Motor neuron (in vitro differentiated cells): ENCODE measurements around the gene OTOG. TPM values are rescaled to one million over a fixed set of nuclear protein-coding genes. Genes with fewer than 3 reads are reported as not detected.

Source experiments
- ATAC-seq, 8 experiments: fragments of 200-7000 bp; cut with Tn5 transposase; replicated peaks in 6 of 8; 2 replicates each; pipeline ENCODE4 v1.8.0; 2021; ENCODE audit warnings: mild to moderate bottlenecking in 8 of 8, moderate library complexity in 8 of 8
- H3K27ac ChIP-seq, 2 donors: fragments of 250-450 bp; sonication (Bioruptor Pico); 2 replicates each; pipeline ENCODE4 v1.9.0; 2021; ENCODE audit warnings: antibody characterized with exemption in 2 of 2, mild to moderate bottlenecking in 2 of 2, moderate library complexity in 1 of 2
- H3K4me1 ChIP-seq, 2 donors: fragments of 250-450 bp; sonication (Bioruptor Pico); replicated peaks in 1 of 2; 2 replicates each; pipeline ENCODE4 v1.6.1; 2021; ENCODE audit warnings: antibody characterized with exemption in 2 of 2, mild to moderate bottlenecking in 2 of 2, moderate library complexity in 1 of 2
- H3K4me3 ChIP-seq, 5 donors: fragments of 250-450 bp; sonication (Bioruptor Pico); 2 replicates each; pipeline ENCODE4 v1.9.0; 2021; ENCODE audit warnings: antibody characterized with exemption in 5 of 5, mild to moderate bottlenecking in 5 of 5, moderate library complexity in 4 of 5
- WGBS, 10 experiments: fragments of 450-650 bp; shearing (Covaris generic); methylation state at CpG; one replicate each; pipeline ENCODE4 v1.0.0; 2022; 5-methylcytosine and 5-hydroxymethylcytosine counted together
- in situ Hi-C, 9 experiments: fragments of 400-800 bp; cut with MboI; loops; one replicate each; pipeline ENCODE4 v1.15.0; 2021; ENCODE audit warnings: low sequenced_read_pairs in 9 of 9, low pct_unique_long_range_greater_than_20kb in 2 of 9; ENCODE audit not compliant: unreplicated experiment in 9 of 9
- total RNA-seq, 8 experiments: library from RNA; unstranded; fragments of 300-600 nt; gene quantifications; 2 replicates each; pipeline versions ENCODE4 v1.2.3 to v1.2.4, GENCODE V29; 2022

Gene OTOG
- total RNA-seq, 8 experiments from 2014 or later, result 0.09 to 0.49 (median 0.14) TPM; not detected in 2

GRCh38 chr11:17599460-17599925 lies 52.4 kb downstream of the OTOG start:
- in situ Hi-C loops, result loop anchor here in 4 of 9 experiments (5.0 to 25.0 kb wide), 2 partner anchors 383 to 388 kb away; no protein-coding TSS in a partner anchor
- whole genome bisulfite sequencing, 10 experiments, result 3 to 65% (median 20%) methylated on average over 2 to 9 of the region's 10 CpGs; no CpG with 5 or more reads in 3 of the 10 experiments
- Histone ChIP-seq H3K27ac (no peak overlapping the region), H3K4me3 (no peak overlapping the region), H3K4me1 (peaks cover 0 to 8% of the 10 kb centered on the region in 2 donors)
- ATAC-seq, result peak in 3 of 8 experiments; percentile 18 to 22 (median 20)

- H3K4me1 ChIP-seq, result peaks cover 0 to 8% of the 10 kb centered on the region in 2 donors
- no peak overlapping the region for H3K4me3 ChIP-seq
- in situ Hi-C loops, result loop anchor here in 2 of 9 experiments (10.0 to 25.0 kb wide), 3 partner anchors 88 to 374 kb away; no protein-coding TSS in a partner anchor
- WGBS, 10 experiments, result 58 to 100% (median 65%) methylated on average over 1 to 14 of the region's 16 CpGs; no CpG with 5 or more reads in 3 of the 10 experiments
- H3K27ac ChIP-seq, result no peak overlapping the region
- ATAC-seq, result no peak
These were observed 53.5 kb downstream of the OTOG start for GRCh38 chr11:17600316-17601255.

DNA sequence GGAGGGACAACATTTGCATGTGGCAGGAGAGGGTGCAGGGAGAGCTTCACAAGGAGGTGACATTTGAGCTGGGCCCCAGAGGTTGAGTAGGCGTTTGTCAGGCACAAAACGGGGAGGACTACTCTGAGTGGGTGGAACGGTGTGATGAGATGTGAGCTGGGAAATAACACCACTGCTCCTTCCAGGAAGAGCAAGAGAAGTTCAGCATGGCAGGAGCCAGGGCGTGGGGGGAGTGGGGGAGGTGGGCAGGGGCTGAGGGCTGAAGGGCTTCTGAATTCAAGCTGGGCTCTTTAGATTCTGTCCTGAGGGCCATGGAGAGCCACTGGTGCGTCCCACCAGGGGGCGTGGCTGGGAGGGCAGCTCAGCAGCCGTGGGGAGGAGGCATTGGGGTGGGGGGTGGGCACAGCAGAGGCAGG lies 54.2 kb downstream of the OTOG start:
- WGBS, 10 experiments, result 40 to 67% (median 50%) methylated on average over 1 to 4 of the region's 7 CpGs; no CpG with 5 or more reads in 7 of the 10 experiments
- Histone ChIP-seq H3K4me1 (peaks cover 0 to 8% of the 10 kb centered on the region in 2 donors), H3K27ac (no peak overlapping the region), H3K4me3 (no peak overlapping the region)
- in situ Hi-C loops, result loop anchor here in 2 of 9 experiments (10.0 to 25.0 kb wide), 3 partner anchors 89 to 374 kb away; no protein-coding TSS in a partner anchor
- ATAC-seq, result peak in 2 of 8 experiments; percentile 39 to 46

GRCh38 chr11:17601676-17602075 lies 54.6 kb downstream of the OTOG start:
- Histone ChIP-seq H3K4me1 (peaks cover 0 to 8% of the 10 kb centered on the region in 2 donors), H3K4me3 (no peak overlapping the region), H3K27ac (no peak overlapping the region)
- in situ Hi-C loops, result loop anchor here in 2 of 9 experiments (10.0 to 25.0 kb wide), 3 partner anchors 89 to 373 kb away; no protein-coding TSS in a partner anchor
- ATAC-seq, result peak in 1 of 8 experiments; percentile 7
- WGBS, 10 experiments, result 0 to 100% (median 70%) methylated on average over 1 to 2 of the region's 4 CpGs; no CpG with 5 or more reads in 7 of the 10 experiments

DNA sequence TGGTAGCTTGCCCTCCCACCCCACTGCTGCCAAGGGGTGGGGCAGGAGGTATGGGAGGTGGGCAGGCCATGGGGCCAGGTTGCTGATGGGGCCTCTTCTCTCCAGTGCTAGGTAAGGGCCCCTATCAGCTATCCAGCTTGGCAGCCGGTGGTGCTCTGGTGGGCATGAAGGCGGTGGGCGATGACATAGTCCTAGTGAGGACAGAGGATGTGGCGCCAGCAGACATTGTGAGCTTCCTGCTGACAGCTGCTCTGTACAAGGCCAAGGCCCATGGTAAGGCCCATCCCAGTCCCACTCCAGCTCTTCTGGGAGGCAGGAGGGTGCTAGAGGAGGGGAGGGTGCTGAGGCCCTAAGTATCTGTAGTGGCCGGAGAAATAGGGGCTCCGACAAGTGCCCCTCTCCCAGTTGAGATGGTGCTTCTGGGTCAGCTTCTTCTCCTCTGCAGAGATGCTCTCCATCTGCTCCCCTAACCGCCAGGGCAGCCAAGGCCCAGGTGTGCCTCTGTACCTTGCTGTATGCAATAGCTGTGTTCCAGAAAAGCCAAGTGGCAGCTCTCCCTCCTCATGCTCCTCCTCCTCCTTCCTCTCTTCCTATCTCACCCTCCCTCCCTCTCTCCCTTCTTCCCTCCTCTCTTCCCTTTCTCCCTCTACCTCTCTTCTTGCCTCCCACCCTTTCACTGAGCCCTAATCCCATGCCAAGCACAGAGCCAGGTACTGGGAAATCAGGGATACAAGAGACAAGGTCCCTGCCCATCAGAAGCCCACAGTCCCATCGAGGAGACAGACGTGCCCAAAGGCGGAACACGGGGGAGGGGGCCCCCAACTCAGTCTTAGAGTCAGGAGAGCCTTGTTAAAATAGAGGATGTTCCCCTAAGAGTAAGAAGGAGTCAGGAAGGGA lies 55.3 kb downstream of the OTOG start:
- in situ Hi-C loops, result loop anchor here in 2 of 9 experiments (10.0 to 25.0 kb wide), 3 partner anchors 90 to 372 kb away; no protein-coding TSS in a partner anchor
- no peak overlapping the region for H3K4me3 ChIP-seq
- peaks cover 0 to 8% of the 10 kb centered on the region in 2 donors for H3K4me1 ChIP-seq
- no peak for ATAC-seq
- no peak overlapping the region for H3K27ac ChIP-seq
- 35 to 83% (median 51%) methylated on average over 1 to 4 of the region's 11 CpGs; no CpG with 5 or more reads in 4 of the 10 experiments for WGBS, 10 experiments

- no peak for ATAC-seq
- in situ Hi-C loops, result loop anchor here in 2 of 9 experiments (10.0 to 25.0 kb wide), 3 partner anchors 91 to 372 kb away; no protein-coding TSS in a partner anchor
These were observed 56.2 kb downstream of the OTOG start for GRCh38 chr11:17603056-17603825.

DNA sequence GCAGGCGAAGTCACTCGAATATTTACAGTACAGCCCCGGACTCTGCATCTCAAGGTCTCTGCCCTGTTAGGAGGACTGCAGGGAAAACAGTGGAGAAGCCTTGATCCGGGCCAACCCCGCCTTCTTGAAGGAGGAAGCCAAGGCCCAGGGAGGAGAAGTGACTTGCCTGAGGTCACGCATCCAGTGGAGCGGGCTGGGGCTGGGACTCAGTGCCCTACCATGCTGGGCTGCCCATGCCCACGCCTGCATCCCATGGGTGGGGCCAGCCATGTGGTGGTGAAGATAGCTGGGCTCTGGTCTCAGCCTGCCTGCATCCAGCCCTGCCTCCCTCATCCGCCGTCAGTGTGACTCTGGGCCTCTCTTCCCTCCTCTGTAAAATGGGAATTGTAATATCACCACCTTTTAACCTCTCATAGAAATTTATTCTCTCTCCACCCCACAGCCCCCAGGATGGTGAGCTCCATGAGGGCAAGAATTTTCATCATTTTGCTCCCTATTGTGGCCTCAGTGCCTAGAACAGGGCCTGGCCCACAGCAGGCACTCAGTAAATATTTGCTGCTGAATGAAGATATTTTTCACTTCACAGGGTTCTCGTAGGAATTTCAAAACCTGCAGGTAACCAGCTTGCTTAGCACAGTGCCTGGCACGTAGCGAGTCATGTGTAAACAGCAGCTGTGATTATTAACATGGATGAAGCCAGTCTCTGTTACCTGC lies 57.3 kb downstream of the OTOG start:
- in situ Hi-C loops, result loop anchor here in 2 of 9 experiments (10.0 to 25.0 kb wide), 3 partner anchors 92 to 370 kb away; no protein-coding TSS in a partner anchor
- Histone ChIP-seq H3K27ac (no peak overlapping the region), H3K4me1 (peaks cover 0 to 6% of the 10 kb centered on the region in 2 donors), H3K4me3 (no peak overlapping the region)
- ATAC-seq, result peak in 2 of 8 experiments; percentile 12 to 34
- WGBS, 10 experiments, result 14 to 80% (median 58%) methylated on average over 1 to 10 of the region's 13 CpGs; no CpG with 5 or more reads in 2 of the 10 experiments

More at GRCh38 chr11:17603056-17603825, 56.2 kb downstream of the OTOG start:
- H3K27ac ChIP-seq, result no peak overlapping the region
- WGBS, 10 experiments, result 0 to 100% (median 54%) methylated on average over 1 to 6 of the region's 10 CpGs; no CpG with 5 or more reads in 2 of the 10 experiments
- H3K4me1 ChIP-seq, result peaks cover 0 to 8% of the 10 kb centered on the region in 2 donors
- H3K4me3 ChIP-seq, result no peak overlapping the region

- Histone ChIP-seq H3K4me3 (no peak overlapping the region), H3K27ac (no peak overlapping the region), H3K4me1 (peaks cover 0 to under 1% of the 10 kb centered on the region in 2 donors)
- no peak for ATAC-seq
- in situ Hi-C loops, result loop anchor here in 2 of 9 experiments (10.0 to 25.0 kb wide), 3 partner anchors 93 to 370 kb away; no protein-coding TSS in a partner anchor
- 25 to 80% (median 68%) methylated on average over 2 to 4 of the region's 6 CpGs; no CpG with 5 or more reads in 6 of the 10 experiments for WGBS, 10 experiments
These were observed 57.8 kb downstream of the OTOG start for GRCh38 chr11:17604915-17605233.

GRCh38 chr11:17605651-17606122 lies 58.6 kb downstream of the OTOG start:
- ATAC-seq, result no peak
- in situ Hi-C loops, result loop anchor here in 2 of 9 experiments (10.0 to 25.0 kb wide), 3 partner anchors 93 to 369 kb away; no protein-coding TSS in a partner anchor
- WGBS, 10 experiments, result 73 to 100% methylated on average over 1 to 4 of the region's 17 CpGs; no CpG with 5 or more reads in 8 of the 10 experiments

GRCh38 chr11:17606233-17607082 lies 59.4 kb downstream of the OTOG start:
- peak in 5 of 8 experiments; percentile 58 to 87 (median 80) for ATAC-seq
- no peak overlapping the region for H3K4me3 ChIP-seq
- H3K27ac ChIP-seq, result no peak overlapping the region
- H3K4me1 ChIP-seq, result no peaks in the 10 kb centered on the region
- in situ Hi-C loops, result loop anchor here in 2 of 9 experiments (10.0 to 25.0 kb wide), 3 partner anchors 94 to 368 kb away; no protein-coding TSS in a partner anchor
- 23 to 100% (median 60%) methylated on average over 1 to 4 of the region's 10 CpGs; no CpG with 5 or more reads in 3 of the 10 experiments for WGBS, 10 experiments

More at GRCh38 chr11:17605651-17606122, 58.6 kb downstream of the OTOG start:
- no peaks in the 10 kb centered on the region for H3K4me1 ChIP-seq
- H3K4me3 ChIP-seq, result no peak overlapping the region
- H3K27ac ChIP-seq, result no peak overlapping the region
